ENCODE data around the gene BPIFA1. TPM values are rescaled to one million over a fixed set of nuclear protein-coding genes. Genes with fewer than 3 reads are reported as not detected.

The BPIFA1 gene
- total RNA-seq, 1 donor from 2014 or later, result 28.4 TPM

DNA sequence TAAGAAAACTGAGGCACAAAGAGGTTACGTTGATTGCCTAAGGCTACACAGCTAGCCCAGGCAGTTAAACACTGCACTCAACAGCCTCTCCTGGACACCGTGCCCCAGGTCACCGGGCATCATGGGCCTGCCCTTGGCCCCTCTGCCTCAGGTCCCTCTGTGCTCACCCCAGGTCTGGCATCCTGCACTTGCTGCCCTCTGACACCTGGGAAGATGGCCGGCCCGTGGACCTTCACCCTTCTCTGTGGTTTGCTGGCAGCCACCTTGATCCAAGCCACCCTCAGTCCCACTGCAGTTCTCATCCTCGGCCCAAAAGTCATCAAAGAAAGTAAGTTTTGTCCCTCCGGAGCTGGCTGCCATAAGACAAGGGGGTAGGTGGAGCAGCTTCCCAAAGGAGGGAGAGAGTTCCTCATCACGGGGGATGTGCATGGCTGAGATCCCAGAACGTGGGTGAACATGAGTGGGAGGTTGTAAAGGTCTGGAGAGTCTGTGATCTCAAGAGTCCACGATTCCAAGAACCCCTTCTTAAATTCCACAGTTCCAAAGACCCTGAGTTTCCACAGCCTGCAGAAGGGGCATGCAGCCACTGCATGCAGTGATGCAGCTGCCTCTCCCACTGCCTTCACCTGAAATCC lies 50.2 kb downstream of the BPIFA1 start:
- Histone ChIP-seq H3K27ac (no peak overlapping the region), H3K4me1 (no peaks in the 10 kb centered on the region), H3K9me3 (no peaks in the 10 kb centered on the region), H3K4me3 (no peak overlapping the region), H3K36me3 (no peaks in the 10 kb centered on the region), H3K27me3 (ENCODE audit: low read depth) (peaks cover 3% of the 10 kb centered on the region)
- ATAC-seq (no peak), DNase-seq (no peak)
- TF ChIP-seq, protein P1, sequence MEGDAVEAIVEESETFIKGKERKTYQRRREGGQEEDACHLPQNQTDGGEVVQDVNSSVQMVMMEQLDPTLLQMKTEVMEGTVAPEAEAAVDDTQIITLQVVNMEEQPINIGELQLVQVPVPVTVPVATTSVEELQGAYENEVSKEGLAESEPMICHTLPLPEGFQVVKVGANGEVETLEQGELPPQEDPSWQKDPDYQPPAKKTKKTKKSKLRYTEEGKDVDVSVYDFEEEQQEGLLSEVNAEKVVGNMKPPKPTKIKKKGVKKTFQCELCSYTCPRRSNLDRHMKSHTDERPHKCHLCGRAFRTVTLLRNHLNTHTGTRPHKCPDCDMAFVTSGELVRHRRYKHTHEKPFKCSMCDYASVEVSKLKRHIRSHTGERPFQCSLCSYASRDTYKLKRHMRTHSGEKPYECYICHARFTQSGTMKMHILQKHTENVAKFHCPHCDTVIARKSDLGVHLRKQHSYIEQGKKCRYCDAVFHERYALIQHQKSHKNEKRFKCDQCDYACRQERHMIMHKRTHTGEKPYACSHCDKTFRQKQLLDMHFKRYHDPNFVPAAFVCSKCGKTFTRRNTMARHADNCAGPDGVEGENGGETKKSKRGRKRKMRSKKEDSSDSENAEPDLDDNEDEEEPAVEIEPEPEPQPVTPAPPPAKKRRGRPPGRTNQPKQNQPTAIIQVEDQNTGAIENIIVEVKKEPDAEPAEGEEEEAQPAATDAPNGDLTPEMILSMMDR (IDR thresholded peaks at IDR 0.05), result no peak
- intact Hi-C loops (cut with DNase I), result no loop called here

GRCh38 chr20:33287884-33288283 lies 52.1 kb downstream of the BPIFA1 start:
- no peaks in the 10 kb centered on the region for H3K4me1 ChIP-seq
- ATAC-seq (no peak), DNase-seq (no peak)
- H3K27ac ChIP-seq, result no peak overlapping the region
- TF ChIP-seq, protein P1 (IDR thresholded peaks at IDR 0.05), result no peak
- H3K9me3 ChIP-seq, result no peaks in the 10 kb centered on the region
- H3K36me3 ChIP-seq, result no peaks in the 10 kb centered on the region
- intact Hi-C loops (cut with DNase I), result no loop called here
- H3K27me3 ChIP-seq (ENCODE audit: low read depth), result peaks cover 12% of the 10 kb centered on the region
- no peak overlapping the region for H3K4me3 ChIP-seq

DNA sequence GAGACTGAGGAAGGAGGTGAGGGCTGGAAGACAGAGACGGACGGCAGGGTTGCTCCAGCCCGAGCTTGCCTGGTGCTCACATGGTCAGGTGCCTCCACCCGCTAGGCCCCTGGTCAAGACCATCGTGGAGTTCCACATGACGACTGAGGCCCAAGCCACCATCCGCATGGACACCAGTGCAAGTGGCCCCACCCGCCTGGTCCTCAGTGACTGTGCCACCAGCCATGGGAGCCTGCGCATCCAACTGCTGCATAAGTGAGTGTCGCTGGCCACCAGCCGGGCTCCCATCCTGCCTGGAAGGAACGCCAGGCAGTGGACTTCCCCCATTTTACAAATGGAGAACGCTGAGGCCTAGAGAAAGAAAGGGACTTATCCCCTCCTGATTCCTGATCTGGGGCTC lies 55.1 kb downstream of the BPIFA1 start:
- Histone ChIP-seq H3K4me1 (no peaks in the 10 kb centered on the region), H3K27me3 (ENCODE audit: low read depth) (peaks cover 9% of the 10 kb centered on the region), H3K36me3 (no peaks in the 10 kb centered on the region), H3K9me3 (no peaks in the 10 kb centered on the region), H3K27ac (no peak overlapping the region), H3K4me3 (no peak overlapping the region)
- DNase-seq (no peak), ATAC-seq (no peak)
- TF ChIP-seq, protein P1 (IDR thresholded peaks at IDR 0.05), result no peak
- intact Hi-C loops (cut with DNase I), result no loop called here

DNA sequence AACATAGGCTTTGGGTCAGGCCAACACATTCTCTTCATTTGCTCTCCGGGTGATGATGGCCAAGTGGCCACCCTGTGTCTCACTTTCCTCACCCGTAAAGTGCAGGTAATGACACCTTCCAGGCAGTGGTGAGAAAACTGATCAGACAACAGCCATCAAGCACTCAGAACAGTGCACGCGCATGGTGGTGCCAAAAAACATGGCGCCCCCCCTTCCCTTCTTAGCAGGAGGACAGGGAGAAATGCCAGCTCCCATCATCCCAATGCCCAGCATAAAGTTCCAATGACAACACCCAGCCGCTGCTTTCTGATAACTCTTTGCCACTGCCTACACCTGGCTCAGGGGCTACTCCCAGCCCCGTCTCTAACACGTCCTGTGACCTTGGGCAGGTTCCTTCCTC lies 55.6 kb downstream of the BPIFA1 start:
- H3K4me3 ChIP-seq, result no peak overlapping the region
- peaks cover 9% of the 10 kb centered on the region for H3K27me3 ChIP-seq (ENCODE audit: low read depth)
- TF ChIP-seq, protein P1 (IDR thresholded peaks at IDR 0.05), result no peak
- ATAC-seq, result no peak
- no peaks in the 10 kb centered on the region for H3K4me1 ChIP-seq
- intact Hi-C loops (cut with DNase I), result no loop called here
- DNase-seq, result no peak
- no peaks in the 10 kb centered on the region for H3K9me3 ChIP-seq
- H3K27ac ChIP-seq, result no peak overlapping the region
- no peaks in the 10 kb centered on the region for H3K36me3 ChIP-seq

DNA sequence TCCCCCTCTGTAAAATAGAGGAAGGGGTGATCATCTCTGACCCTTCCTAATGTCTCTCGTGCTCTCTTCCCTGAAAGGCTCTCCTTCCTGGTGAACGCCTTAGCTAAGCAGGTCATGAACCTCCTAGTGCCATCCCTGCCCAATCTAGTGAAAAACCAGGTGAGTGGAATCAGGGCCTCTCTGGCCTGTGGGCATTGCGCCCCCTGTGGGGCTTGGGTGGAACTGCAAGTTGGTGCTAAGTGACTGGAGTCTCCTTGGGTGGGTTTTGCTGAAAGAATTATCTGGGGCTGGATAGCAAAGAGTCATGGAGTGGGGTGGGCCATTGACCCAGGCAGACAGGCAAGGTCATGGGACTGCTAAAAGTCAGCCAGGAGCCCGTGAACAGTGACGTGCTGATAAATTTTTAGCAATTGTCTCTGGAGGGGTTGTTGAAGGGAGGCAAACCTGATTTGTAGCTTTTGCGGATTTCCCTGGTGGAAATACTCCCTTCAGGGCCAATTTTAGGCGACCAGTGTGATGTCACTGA lies 56.1 kb downstream of the BPIFA1 start:
- H3K27me3 ChIP-seq (ENCODE audit: low read depth), result peaks cover 9% of the 10 kb centered on the region
- H3K4me3 ChIP-seq, result no peak overlapping the region
- TF ChIP-seq, protein P1 (IDR thresholded peaks at IDR 0.05), result peak; percentile 85
- H3K27ac ChIP-seq, result no peak overlapping the region
- H3K36me3 ChIP-seq, result no peaks in the 10 kb centered on the region
- ATAC-seq (peak; percentile 79 to 81), DNase-seq (peak; percentile 68)
- H3K4me1 ChIP-seq, result no peaks in the 10 kb centered on the region
- intact Hi-C loops (cut with DNase I), result no loop called here
- H3K9me3 ChIP-seq, result no peaks in the 10 kb centered on the region

Other genes starting within 250 kb of the BPIFA1 start
- gene SUN5, start 231.6 kb upstream of the BPIFA1 start, total RNA-seq, result not detected
- 0.21 TPM for gene BPIFB2, start 228.3 kb upstream of the BPIFA1 start, total RNA-seq
- not detected for gene BPIFB6, start 204.3 kb upstream of the BPIFA1 start, total RNA-seq
- not detected for gene BPIFB3, start 182.1 kb upstream of the BPIFA1 start, total RNA-seq
- gene BPIFB4, start 156.4 kb upstream of the BPIFA1 start, total RNA-seq, result not detected
- gene BPIFA2, start 67.8 kb upstream of the BPIFA1 start, total RNA-seq, result not detected
- gene BPIFA3, start 18.6 kb upstream of the BPIFA1 start, total RNA-seq, result not detected
- gene BPIFB1, start 47.2 kb downstream of the BPIFA1 start, total RNA-seq, result 263 TPM
- 23.2 TPM for gene CDK5RAP1, start 165.5 kb downstream of the BPIFA1 start, total RNA-seq
- 6.7 TPM for gene SNTA1, start 207.8 kb downstream of the BPIFA1 start, total RNA-seq